ENCODE measurements around the gene CWF19L1. TPM values are rescaled to one million over a fixed set of nuclear protein-coding genes. Genes with fewer than 3 reads are reported as not detected.

Gene CWF19L1
- total RNA-seq, 2 experiments from 2014 or later, result 47.8 to 51.0 TPM

GRCh38 chr10:100184840-100185239 lies 82.6 kb downstream of the CWF19L1 start:
- H3K4me3 ChIP-seq (ENCODE audit: low read depth, low read length, poor library complexity, severe bottlenecking), result peak overlapping the region; percentile 90
- peak; percentile 50 for DNase-seq (ENCODE audit: low spot score)
- peak overlapping the region; percentile 92 for H3K4me2 ChIP-seq (ENCODE audit: low read length)
- peaks cover 62% of the 10 kb centered on the region for H3K36me3 ChIP-seq (ENCODE audit: insufficient read depth, low read length)
- peak overlapping the region; percentile 85; the same call in 1 of the 2 replicates for H2AFZ ChIP-seq (ENCODE audit: low read length)
- TF ChIP-seq CTCF (conservative IDR thresholded peaks at IDR 0.05; ENCODE audit: low read length) (no peak), EZH2phosphoT487 (IDR thresholded peaks at IDR 0.05; ENCODE audit: borderline replicate concordance, low read depth, low read length) (no peak)
- intact Hi-C loops (cut with micrococcal nuclease; ENCODE audit: unreplicated experiment), result loop anchor here (1.0 to 10.0 kb wide), 4 partner anchors 44 to 190 kb away; partner anchors contain the start of genes CHUK, DNMBP and SCD
- POLR2A ChIA-PET, result interaction anchor here (0.6 to 1.4 kb wide), 7 partner anchors 8 to 351 kb away, joined by 3 to 6 read pairs (median 3); no protein-coding TSS in a partner anchor
- no peaks in the 10 kb centered on the region for H3K9me3 ChIP-seq (ENCODE audit: low read length)
- peaks cover 6% of the 10 kb centered on the region; the same call in 1 of the 2 replicates for H4K20me1 ChIP-seq (ENCODE audit: insufficient read depth, low read length)
- H3K4me1 ChIP-seq (ENCODE audit: insufficient read depth, low read length, poor library complexity, severe bottlenecking), result peaks cover 43% of the 10 kb centered on the region
- no peaks in the 10 kb centered on the region for H3K9me2 ChIP-seq (ENCODE audit: insufficient read depth, low read length)
- H3K27ac ChIP-seq (ENCODE audit: low read depth, low read length, poor library complexity, severe bottlenecking), result peak overlapping the region; percentile 85
- CTCF ChIA-PET (ENCODE audit: unreplicated experiment), result interaction anchor here (0.6 to 0.9 kb wide), 2 partner anchors 28 to 247 kb away, joined by 3 to 4 read pairs; no protein-coding TSS in a partner anchor
- peaks cover 82% of the 10 kb centered on the region for H3K79me2 ChIP-seq (ENCODE audit: insufficient read depth, low read depth, low read length)
- BruUV-seq (replicated peaks), result no TSS peak

GRCh38 chr10:100184426-100184825 lies 83.0 kb downstream of the CWF19L1 start:
- POLR2A ChIA-PET, result interaction anchor here (0.6 to 1.4 kb wide), 8 partner anchors 8 to 351 kb away, joined by 3 to 6 read pairs (median 3); no protein-coding TSS in a partner anchor
- Histone ChIP-seq H3K4me3 (ENCODE audit: low read depth, low read length, poor library complexity, severe bottlenecking) (peak overlapping the region; percentile 90), H2AFZ (ENCODE audit: low read length) (no peak overlapping the region), H4K20me1 (ENCODE audit: insufficient read depth, low read length) (peaks cover 6% of the 10 kb centered on the region; the same call in 1 of the 2 replicates), H3K9me2 (ENCODE audit: insufficient read depth, low read length) (no peaks in the 10 kb centered on the region), H3K4me2 (ENCODE audit: low read length) (peak overlapping the region; percentile 92), H3K9me3 (ENCODE audit: low read length) (no peaks in the 10 kb centered on the region), H3K27ac (ENCODE audit: low read depth, low read length, poor library complexity, severe bottlenecking) (peak overlapping the region; percentile 85), H3K36me3 (ENCODE audit: insufficient read depth, low read length) (peaks cover 62% of the 10 kb centered on the region), H3K79me2 (ENCODE audit: insufficient read depth, low read depth, low read length) (peaks cover 81% of the 10 kb centered on the region), H3K4me1 (ENCODE audit: insufficient read depth, low read length, poor library complexity, severe bottlenecking) (peaks cover 43% of the 10 kb centered on the region)
- CTCF ChIA-PET (ENCODE audit: unreplicated experiment), result interaction anchor here (0.6 to 0.9 kb wide), 2 partner anchors 27 to 248 kb away, joined by 3 to 4 read pairs; no protein-coding TSS in a partner anchor
- no TSS peak for BruUV-seq (replicated peaks)
- intact Hi-C loops (cut with micrococcal nuclease; ENCODE audit: unreplicated experiment), result loop anchor here (2.0 to 10.0 kb wide), 2 partner anchors 162 to 190 kb away; partner anchors contain the start of gene SCD
- no peak for DNase-seq (ENCODE audit: low spot score)
- TF ChIP-seq CTCF (conservative IDR thresholded peaks at IDR 0.05; ENCODE audit: low read length) (no peak), EZH2phosphoT487 (IDR thresholded peaks at IDR 0.05; ENCODE audit: borderline replicate concordance, low read depth, low read length) (no peak)

- TF ChIP-seq EZH2phosphoT487 (IDR thresholded peaks at IDR 0.05; ENCODE audit: borderline replicate concordance, low read depth, low read length), result no peak
- no peak for TF ChIP-seq CTCF (conservative IDR thresholded peaks at IDR 0.05; ENCODE audit: low read length)
- ChIA-PET POLR2A (interaction anchor here (0.6 kb wide), 1 partner anchor 16 kb away, joined by 3 read pairs; no protein-coding TSS in a partner anchor), CTCF (ENCODE audit: unreplicated experiment) (no interaction called here)
- Histone ChIP-seq H3K9me3 (ENCODE audit: low read length) (no peaks in the 10 kb centered on the region), H3K27ac (ENCODE audit: low read depth, low read length, poor library complexity, severe bottlenecking) (peak overlapping the region; percentile 85), H3K4me2 (ENCODE audit: low read length) (peak overlapping the region; percentile 92), H3K79me2 (ENCODE audit: insufficient read depth, low read depth, low read length) (peaks cover 72% of the 10 kb centered on the region), H4K20me1 (ENCODE audit: insufficient read depth, low read length) (peaks cover 6% of the 10 kb centered on the region; the same call in 1 of the 2 replicates), H3K36me3 (ENCODE audit: insufficient read depth, low read length) (peaks cover 62% of the 10 kb centered on the region), H3K4me3 (ENCODE audit: low read depth, low read length, poor library complexity, severe bottlenecking) (peak overlapping the region; percentile 90), H3K9me2 (ENCODE audit: insufficient read depth, low read length) (no peaks in the 10 kb centered on the region), H3K4me1 (ENCODE audit: insufficient read depth, low read length, poor library complexity, severe bottlenecking) (peaks cover 38% of the 10 kb centered on the region), H2AFZ (ENCODE audit: low read length) (no peak overlapping the region)
- BruUV-seq (replicated peaks), result no TSS peak
- intact Hi-C loops (cut with micrococcal nuclease; ENCODE audit: unreplicated experiment), result loop anchor here (10.0 kb wide), 1 partner anchor 191 kb away; no protein-coding TSS in a partner anchor
- DNase-seq (ENCODE audit: low spot score), result peak; percentile 4
Measured at GRCh38 chr10:100183481-100183880, 84.0 kb downstream of the CWF19L1 start.
